CD4-positive, alpha-beta T cell treated with Interferon gamma for 1 hour (primary cell): ENCODE measurements around the gene AGAP9.
"Not testable (repeated sequence)": the region's sequence is repeated elsewhere in the genome, so short reads cannot be mapped to it uniquely, and the experiment has no call there.

Source experiments
- DNase-seq: peaks from one replicate; pipeline ENCODE4 v3.0.0-alpha.2; 2020

AGAP9 gene

DNA sequence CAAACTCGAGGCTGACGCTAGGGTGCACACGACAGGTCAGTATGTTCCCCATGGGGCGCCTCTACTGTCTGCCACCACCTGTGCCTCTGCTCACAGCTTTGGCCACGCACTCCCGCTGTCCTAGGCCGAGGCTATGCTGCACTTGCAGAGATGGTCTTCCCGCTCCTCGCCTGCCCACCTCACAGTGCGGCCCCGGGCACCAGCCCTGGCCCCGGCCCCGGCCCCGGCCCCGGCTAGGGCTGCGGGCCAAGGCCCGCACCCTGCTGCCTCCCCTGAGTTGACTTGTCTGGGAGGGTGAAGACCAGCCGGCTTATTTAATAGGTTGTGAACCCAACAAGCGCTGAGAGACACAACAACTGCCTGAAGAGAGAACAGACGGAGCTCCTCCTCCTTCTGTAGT, at the start of gene AGAP9:
TSS of gene AGAP9 (minus strand) at position 164 of the 400 bp plus-strand sequence. CDS start at position 52, 112 bp downstream.
- DNase-seq, result not testable (repeated sequence)

GRCh38 chr10:47571138-47571912, 47.9 kb upstream of the AGAP9 start:
- DNase-seq, result not testable (repeated sequence)

GRCh38 chr10:47566757-47567156, 43.3 kb upstream of the AGAP9 start:
- not testable (repeated sequence) for DNase-seq

DNA sequence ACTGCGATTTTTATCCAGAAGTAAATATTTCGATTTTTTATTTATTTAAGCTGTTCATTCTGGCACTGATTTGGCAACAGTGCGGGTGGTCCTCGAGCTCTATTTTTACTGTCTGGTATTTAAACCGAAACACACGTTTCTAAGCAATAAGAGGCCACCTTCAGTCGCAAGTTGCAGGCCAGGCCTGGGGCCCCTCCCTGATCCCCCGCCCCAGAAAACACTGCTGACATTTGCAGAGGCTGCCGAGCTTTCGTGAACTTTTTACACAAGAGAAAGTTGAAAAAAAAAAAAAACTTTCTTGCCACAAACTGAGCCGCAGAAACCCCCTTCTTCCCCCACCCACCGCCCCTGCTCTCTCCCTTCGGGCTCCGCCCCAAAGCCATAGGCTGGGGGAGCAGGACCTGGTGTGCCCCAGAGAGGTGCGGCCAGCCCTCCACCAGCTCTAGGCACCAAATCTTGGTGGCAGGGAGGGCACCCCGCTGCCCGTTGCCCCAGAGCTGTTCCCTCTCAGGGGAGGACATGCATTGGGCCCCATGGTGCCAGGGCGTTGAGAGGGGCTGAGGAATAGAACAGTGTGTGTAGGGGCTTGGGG, 42.8 kb upstream of the AGAP9 start:
- not testable (repeated sequence) for DNase-seq

- DNase-seq, result not testable (repeated sequence)
These were observed 42.1 kb upstream of the AGAP9 start for GRCh38 chr10:47565517-47565920.

GRCh38 chr10:47564953-47565352, 41.5 kb upstream of the AGAP9 start:
- not testable (repeated sequence) for DNase-seq

DNA sequence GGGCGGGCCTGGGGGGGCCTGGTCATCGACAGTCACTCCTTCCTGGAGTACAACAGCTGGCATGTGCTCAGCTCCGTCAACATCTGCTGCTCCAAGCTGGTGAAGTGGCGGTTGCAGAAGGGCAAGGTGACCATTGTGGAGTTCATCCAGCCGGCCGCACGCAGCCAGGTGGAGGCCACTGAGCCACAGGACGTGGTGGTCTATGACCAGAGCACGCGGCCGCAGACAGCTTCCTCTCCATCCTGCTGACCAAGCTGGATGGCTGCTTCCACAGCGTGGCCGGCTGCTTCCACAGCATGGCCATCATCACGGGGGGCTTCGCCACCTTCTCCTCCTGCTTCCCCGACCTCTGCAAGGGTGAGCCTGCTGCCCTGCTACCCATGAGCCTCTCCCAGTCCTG, 40.9 kb upstream of the AGAP9 start:
- DNase-seq, result not testable (repeated sequence)

DNA sequence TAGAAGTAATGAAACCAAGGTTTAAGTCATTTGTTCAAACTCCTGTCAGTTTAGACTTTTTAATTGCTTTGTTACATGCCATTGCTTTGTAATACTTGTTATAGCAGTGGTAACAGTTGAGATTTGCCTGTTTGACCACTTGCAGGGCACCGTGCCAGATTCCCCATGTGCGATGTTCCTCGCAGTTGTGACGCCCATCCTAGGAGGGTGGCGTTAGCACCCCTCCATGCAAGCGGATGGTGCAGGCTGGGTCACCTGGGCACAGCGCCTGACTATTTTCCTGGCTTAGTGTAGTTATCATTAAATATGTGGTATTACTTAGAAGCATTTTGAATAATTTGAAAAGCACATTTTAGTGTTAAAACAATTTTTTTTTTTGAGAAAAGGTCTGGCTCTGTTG, 37.0 kb upstream of the AGAP9 start:
- not testable (repeated sequence) for DNase-seq

- not testable (repeated sequence) for DNase-seq
These were observed 36.4 kb upstream of the AGAP9 start for GRCh38 chr10:47559718-47560308.

GRCh38 chr10:47558109-47558508, 34.7 kb upstream of the AGAP9 start:
- not testable (repeated sequence) for DNase-seq

DNA sequence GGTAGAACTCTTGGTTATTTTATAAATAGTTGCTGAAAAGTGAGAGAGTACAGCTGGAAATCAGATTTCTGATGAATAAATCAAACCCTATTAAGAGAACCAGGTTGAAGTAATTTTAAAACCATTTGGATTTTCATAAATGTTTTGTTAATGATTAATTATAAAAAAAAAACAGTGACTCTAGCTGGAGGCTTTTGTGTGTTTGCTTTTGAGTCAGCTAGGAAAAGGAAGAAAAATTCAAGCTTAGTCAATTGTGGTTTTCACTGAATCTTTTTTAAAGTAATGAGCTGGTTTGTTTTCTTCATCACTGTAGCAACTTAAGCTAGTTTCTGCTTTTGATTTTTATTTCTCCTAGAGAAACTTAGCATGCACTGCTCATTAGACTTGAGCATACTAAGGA, 34.2 kb upstream of the AGAP9 start:
- not testable (repeated sequence) for DNase-seq

DNA sequence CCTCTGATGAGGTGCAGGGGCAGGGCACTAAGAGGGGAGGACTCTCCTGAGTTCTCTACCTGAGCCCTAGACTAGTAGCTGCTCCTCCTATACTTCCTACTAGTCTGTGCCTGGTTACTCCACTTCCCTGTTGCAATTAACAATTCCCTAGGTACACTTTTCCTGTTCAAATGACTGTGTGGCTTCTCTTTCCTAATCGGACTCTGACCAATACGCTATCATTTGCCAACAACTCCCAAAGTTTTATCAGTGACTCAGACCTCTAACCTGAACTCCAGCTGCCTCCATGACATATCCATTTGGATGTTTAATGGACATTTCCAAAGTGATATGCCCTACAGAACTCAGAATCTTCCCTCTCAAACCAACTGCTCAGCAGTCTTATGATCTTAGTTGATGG, 31.9 kb upstream of the AGAP9 start:
- not testable (repeated sequence) for DNase-seq

GRCh38 chr10:47554552-47554951, 31.1 kb upstream of the AGAP9 start:
- not testable (repeated sequence) for DNase-seq

GRCh38 chr10:47553860-47554247, 30.4 kb upstream of the AGAP9 start:
- DNase-seq, result not testable (repeated sequence)

- peak; percentile 80 for DNase-seq
These were observed 29.9 kb upstream of the AGAP9 start for GRCh38 chr10:47553214-47553859.

- DNase-seq, result peak; percentile 37
These were observed 29.3 kb upstream of the AGAP9 start for GRCh38 chr10:47552719-47553118.

GRCh38 chr10:47547286-47547685, 23.8 kb upstream of the AGAP9 start:
- DNase-seq, result not testable (repeated sequence)

- DNase-seq, result not testable (repeated sequence)
These were observed 13.0 kb upstream of the AGAP9 start for GRCh38 chr10:47536430-47536829.

DNA sequence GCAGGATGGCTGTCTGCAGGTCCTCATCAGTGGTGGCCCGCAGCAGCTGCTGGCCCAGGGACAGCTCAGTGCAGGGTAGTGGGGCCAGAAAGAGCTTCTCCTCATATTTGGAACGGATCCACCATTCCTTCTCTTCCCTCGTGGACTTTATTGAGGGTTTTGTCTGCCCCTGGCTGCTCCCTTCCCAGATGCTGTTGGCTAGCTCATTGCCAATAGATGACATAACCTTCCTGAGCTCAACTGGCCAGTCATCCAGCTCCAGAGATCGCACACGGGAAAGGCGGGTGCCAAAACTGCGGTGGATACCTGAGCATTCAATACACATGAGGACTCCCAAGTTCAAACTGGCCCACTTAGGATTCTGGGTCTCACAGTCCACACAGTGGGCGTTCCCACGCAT, 21.1 kb downstream of the AGAP9 start:
- DNase-seq, result not testable (repeated sequence)

DNA sequence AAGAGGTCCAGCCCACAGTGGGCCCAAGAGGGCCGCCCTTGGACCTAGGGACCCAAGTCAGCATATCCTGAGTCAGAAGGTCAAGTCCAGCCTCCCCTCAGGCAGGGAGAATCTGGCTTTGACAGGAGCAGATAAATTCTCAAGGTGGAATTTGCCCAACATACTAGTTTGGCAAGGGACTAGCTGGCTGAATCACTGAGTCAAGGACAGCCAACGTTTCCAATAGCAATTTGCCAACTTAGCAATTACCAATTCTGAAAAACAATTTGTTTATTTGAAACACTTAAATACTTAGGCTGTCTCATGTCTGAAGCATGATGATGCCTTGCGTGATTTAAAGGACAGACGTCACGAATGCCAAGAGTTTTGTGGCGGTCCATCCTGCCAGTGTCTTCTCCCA, 29.2 kb downstream of the AGAP9 start:
- not testable (repeated sequence) for DNase-seq

DNA sequence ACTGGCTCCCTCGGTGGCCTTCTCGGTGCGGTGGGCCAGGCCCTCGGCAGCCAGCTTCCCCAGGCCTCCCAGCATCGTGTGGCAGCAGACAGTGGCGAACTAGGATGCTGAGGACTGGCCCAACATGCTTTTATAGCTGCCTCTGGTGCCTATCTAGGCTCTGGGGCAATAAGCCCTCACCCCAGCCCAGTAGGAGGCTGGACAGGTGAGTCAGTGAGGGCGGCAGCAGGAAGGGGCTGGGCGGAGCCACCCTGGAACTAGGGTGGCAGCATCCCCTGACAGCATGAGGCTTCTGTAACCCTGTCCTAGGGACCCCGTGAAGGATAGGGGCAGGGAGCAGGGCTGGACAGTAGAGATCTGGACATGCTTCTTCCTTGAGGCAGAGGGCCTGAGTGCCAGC, 31.8 kb downstream of the AGAP9 start, which contains the start of gene FAM25G:
TSS of gene FAM25G (minus strand) at position 101 of the 400 bp plus-strand sequence. CDS start at position 75, 26 bp downstream.
- not testable (repeated sequence) for DNase-seq

DNA sequence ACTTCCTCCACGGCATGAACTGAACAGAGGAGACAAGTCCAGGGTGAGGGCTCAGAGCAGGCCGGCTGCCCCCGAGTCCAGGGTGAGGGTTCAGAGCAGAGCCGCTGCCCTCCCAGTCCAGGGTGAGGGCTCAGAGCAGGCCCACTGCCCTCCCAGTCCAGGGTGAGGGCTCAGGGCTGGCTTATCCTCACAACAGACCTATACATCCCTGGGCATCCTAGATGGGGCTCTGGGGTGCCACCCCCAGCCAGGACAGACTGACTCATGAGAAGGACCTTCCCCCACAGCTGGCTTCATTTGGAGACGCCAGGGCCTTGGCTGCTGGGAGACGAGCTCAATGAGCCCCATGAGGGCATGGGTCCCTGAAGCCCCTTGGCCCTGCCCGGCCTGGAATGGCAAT, 33.8 kb downstream of the AGAP9 start:
- DNase-seq, result not testable (repeated sequence)

GRCh38 chr10:47485943-47486342, 37.5 kb downstream of the AGAP9 start:
- not testable (repeated sequence) for DNase-seq
